ENCODE results near the gene CTR9.

CTR9 gene

GRCh38 chr11:10829139-10829538 is 78.1 kb downstream of the CTR9 start:
- no peak for DNase-seq

All from amniotic stem cell (primary cell).